HepG2 (cell line): Measurements from ENCODE around the gene SMOC1. TPM values are rescaled to one million over a fixed set of nuclear protein-coding genes. Genes with fewer than 3 reads are reported as not detected.

ENCODE experiments used
- FOSL2 ChIP-seq: sonication (generic); formaldehyde crosslinking; IDR thresholded peaks from 2 replicates; pipeline ENCODE4 v1.4.0; 2020; ENCODE audit warnings: missing genetic modification reagents
- KLF9 ChIP-seq: IDR thresholded peaks from 2 replicates; pipeline ENCODE4 v1.6.1; 2016; ENCODE audit warnings: low read depth
- NKX3-1 ChIP-seq: sonication (generic); formaldehyde crosslinking; IDR thresholded peaks from 2 replicates; pipeline ENCODE4 v1.5.0; 2020; ENCODE audit warnings: missing genetic modification reagents
- NR2F2 ChIP-seq: IDR thresholded peaks from 2 replicates; pipeline ENCODE4 v1.6.1; 2012; ENCODE audit warnings: low read depth, inconsistent platforms, borderline replicate concordance
- POGZ ChIP-seq: sonication (generic); formaldehyde crosslinking; IDR thresholded peaks from 2 replicates; pipeline ENCODE4 v1.4.0; 2020; ENCODE audit warnings: mild to moderate bottlenecking, missing genetic modification reagents
- RARA ChIP-seq: IDR thresholded peaks from 2 replicates; pipeline ENCODE4 v1.6.1; 2016; ENCODE audit warnings: missing genetic modification reagents, missing compliant biosample characterization
- RXRA ChIP-seq: sonication (generic); formaldehyde crosslinking; IDR thresholded peaks from 2 replicates; pipeline ENCODE4 v1.5.1; 2020; ENCODE audit warnings: missing genetic modification reagents
- SP140L ChIP-seq: sonication (generic); formaldehyde crosslinking; IDR thresholded peaks from 2 replicates; pipeline ENCODE4 v1.4.0; 2020; ENCODE audit warnings: missing genetic modification reagents, borderline replicate concordance
- TAF15 ChIP-seq: fragments of 200-400 bp; formaldehyde crosslinking; IDR thresholded peaks from one replicate; pipeline ENCODE4 v1.6.1; 2018; ENCODE audit warnings: mild to moderate bottlenecking, low read depth, low read length; ENCODE audit not compliant: poor library complexity, severe bottlenecking
- TBL1XR1 ChIP-seq: fragments of 150-350 bp; IDR thresholded peaks from 2 replicates; pipeline ENCODE4 v1.6.1; 2014; ENCODE audit warnings: borderline replicate concordance, low read length; ENCODE audit not compliant: partially characterized antibody
- ZEB1 ChIP-seq: IDR thresholded peaks from 2 replicates; pipeline ENCODE4 v1.6.1; 2012; ENCODE audit warnings: mild to moderate bottlenecking, low read depth, inconsistent platforms; ENCODE audit not compliant: insufficient replicate concordance
- ZMYM4 ChIP-seq: sonication (generic); formaldehyde crosslinking; IDR thresholded peaks from 2 replicates; pipeline ENCODE4 v1.8.1; 2023; ENCODE audit warnings: mild to moderate bottlenecking, missing genetic modification reagents
- ZNF543 ChIP-seq: sonication (generic); formaldehyde crosslinking; IDR thresholded peaks from 2 replicates; pipeline ENCODE4 v1.4.0; 2020; ENCODE audit warnings: mild to moderate bottlenecking, missing genetic modification reagents
- ZNF746 ChIP-seq: sonication (generic); formaldehyde crosslinking; IDR thresholded peaks from 2 replicates; pipeline ENCODE4 v1.8.0; 2022; ENCODE audit warnings: mild to moderate bottlenecking, missing genetic modification reagents
- ZNF790 ChIP-seq: sonication (generic); formaldehyde crosslinking; IDR thresholded peaks from 2 replicates; pipeline ENCODE4 v1.8.0; 2022; ENCODE audit warnings: missing genetic modification reagents, mild to moderate bottlenecking, borderline replicate concordance
- polyA plus RNA-seq, 8 experiments: library from polyadenylated mRNA; depleted of rRNA in 3 of 8; stranded (reverse) in 7 of 8; unstranded in 1 of 8; fragments of >200 nt; fragmentation: Illumina TruSeq in 4 of 8; extraction: Trizol in 4 of 8; gene quantifications; 2 replicates each; pipeline versions ENCODE4 v1.2.1 to v1.2.3, GENCODE V29; 2011 to 2016; ENCODE audit warnings: low read depth in 4 of 8, missing spikeins in 1 of 8, mixed read lengths in 1 of 8; ENCODE audit not compliant: insufficient read depth in 1 of 8
- total RNA-seq, 5 experiments: library from RNA; depleted of rRNA; stranded (reverse); fragments of >200 nt; fragmentation: Illumina TruSeq; extraction: Trizol; gene quantifications; 2 replicates each; pipeline ENCODE4 v1.2.3, GENCODE V29; 2016; ENCODE audit warnings: low read depth in 1 of 5
- TF ChIP-seq, protein P1 (sequence below): sonication (generic); formaldehyde crosslinking; IDR thresholded peaks from 2 replicates; pipeline ENCODE4 v1.9.0; 2021; ENCODE audit warnings: missing genetic modification reagents, borderline replicate concordance
- TF ChIP-seq, protein P2 (sequence below): sonication (generic); formaldehyde crosslinking; IDR thresholded peaks from 2 replicates; pipeline ENCODE4 v1.4.0; 2020; ENCODE audit warnings: missing genetic modification reagents
- TF ChIP-seq, protein P3 (sequence below): sonication (generic); formaldehyde crosslinking; IDR thresholded peaks from 2 replicates; pipeline ENCODE4 v1.4.0; 2020; ENCODE audit warnings: mild to moderate bottlenecking, missing genetic modification reagents
- TF ChIP-seq, protein P4 (sequence below): sonication (generic); formaldehyde crosslinking; conservative IDR thresholded peaks from 2 replicates; pipeline ENCODE4 v1.4.0; 2020; ENCODE audit warnings: missing genetic modification reagents
- TF ChIP-seq, protein P5 (sequence below): sonication (generic); formaldehyde crosslinking; IDR thresholded peaks from 2 replicates; pipeline ENCODE4 v1.5.1; 2020; ENCODE audit warnings: mild to moderate bottlenecking, moderate library complexity, missing genetic modification reagents

SMOC1 gene
- total and polyA plus RNA-seq, 2 of the 13 experiments (the other 11 are each of a cell fraction or from before 2014, with no cell fraction given) = 17.8 to 35.6 TPM

DNA sequence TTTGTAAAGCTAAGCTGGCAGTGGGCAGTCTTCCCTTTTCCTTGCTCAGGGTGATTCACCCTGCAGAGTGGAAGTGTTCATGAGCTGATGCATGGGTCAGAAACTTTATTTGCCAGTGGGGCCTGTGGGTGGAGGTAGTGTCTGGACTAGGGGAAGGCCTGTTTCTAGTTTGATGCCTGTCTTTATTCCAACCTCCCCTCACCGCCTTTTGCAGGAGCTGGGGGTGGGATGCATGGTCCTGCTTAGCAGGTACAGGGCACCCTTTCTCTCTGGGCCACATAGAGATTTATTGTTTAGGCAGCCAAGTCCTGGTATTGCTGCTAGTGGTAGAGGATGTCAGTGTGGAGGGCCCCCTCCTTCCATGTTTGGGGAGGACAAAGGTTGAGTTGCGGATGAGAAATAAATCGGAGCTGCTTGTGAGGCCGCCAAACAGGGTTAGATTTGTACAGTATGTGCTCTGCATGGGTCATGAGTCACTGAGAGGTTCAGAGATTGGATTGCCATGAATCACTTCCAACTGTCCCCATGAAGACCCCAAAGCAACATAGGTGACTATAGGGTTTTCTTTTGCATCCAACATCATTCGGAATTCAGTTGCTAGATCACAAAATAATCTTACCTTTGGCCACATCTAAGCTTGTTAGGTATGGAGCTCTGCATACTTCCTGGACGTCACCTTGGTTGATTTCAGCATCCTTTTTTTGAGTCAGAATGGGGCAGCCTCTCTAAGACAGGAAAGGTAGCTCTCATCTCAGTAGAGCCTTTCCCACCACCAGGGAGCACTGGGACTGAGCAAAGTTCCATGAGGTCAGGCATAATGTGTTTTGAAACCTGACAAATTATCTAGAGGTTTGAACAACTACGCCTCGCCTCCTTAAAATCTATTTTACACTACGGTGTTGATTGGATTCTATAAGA is 8.8 kb downstream of the SMOC1 start (continued):
- TF ChIP-seq, protein P1, sequence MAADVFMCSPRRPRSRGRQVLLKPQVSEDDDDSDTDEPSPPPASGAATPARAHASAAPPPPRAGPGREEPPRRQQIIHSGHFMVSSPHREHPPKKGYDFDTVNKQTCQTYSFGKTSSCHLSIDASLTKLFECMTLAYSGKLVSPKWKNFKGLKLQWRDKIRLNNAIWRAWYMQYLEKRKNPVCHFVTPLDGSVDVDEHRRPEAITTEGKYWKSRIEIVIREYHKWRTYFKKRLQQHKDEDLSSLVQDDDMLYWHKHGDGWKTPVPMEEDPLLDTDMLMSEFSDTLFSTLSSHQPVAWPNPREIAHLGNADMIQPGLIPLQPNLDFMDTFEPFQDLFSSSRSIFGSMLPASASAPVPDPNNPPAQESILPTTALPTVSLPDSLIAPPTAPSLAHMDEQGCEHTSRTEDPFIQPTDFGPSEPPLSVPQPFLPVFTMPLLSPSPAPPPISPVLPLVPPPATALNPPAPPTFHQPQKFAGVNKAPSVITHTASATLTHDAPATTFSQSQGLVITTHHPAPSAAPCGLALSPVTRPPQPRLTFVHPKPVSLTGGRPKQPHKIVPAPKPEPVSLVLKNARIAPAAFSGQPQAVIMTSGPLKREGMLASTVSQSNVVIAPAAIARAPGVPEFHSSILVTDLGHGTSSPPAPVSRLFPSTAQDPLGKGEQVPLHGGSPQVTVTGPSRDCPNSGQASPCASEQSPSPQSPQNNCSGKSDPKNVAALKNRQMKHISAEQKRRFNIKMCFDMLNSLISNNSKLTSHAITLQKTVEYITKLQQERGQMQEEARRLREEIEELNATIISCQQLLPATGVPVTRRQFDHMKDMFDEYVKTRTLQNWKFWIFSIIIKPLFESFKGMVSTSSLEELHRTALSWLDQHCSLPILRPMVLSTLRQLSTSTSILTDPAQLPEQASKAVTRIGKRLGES (CRISPR knock-in tag) = peak; percentile 26; the same call in 1 of the 2 replicates
- peak; percentile 24 for TF ChIP-seq ZEB1
- peak; percentile 39 for TF ChIP-seq TBL1XR1
- TF ChIP-seq, protein P2, sequence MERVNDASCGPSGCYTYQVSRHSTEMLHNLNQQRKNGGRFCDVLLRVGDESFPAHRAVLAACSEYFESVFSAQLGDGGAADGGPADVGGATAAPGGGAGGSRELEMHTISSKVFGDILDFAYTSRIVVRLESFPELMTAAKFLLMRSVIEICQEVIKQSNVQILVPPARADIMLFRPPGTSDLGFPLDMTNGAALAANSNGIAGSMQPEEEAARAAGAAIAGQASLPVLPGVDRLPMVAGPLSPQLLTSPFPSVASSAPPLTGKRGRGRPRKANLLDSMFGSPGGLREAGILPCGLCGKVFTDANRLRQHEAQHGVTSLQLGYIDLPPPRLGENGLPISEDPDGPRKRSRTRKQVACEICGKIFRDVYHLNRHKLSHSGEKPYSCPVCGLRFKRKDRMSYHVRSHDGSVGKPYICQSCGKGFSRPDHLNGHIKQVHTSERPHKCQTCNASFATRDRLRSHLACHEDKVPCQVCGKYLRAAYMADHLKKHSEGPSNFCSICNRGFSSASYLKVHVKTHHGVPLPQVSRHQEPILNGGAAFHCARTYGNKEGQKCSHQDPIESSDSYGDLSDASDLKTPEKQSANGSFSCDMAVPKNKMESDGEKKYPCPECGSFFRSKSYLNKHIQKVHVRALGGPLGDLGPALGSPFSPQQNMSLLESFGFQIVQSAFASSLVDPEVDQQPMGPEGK (CRISPR knock-in tag) = peak; percentile 87
- TF ChIP-seq SP140L (CRISPR knock-in tag) = 0 out of 2 replicates have a peak, but pooled peaks have one; percentile 81
- TF ChIP-seq ZMYM4 = peak; percentile 77; the same call in 1 of the 2 replicates
- no peak for TF ChIP-seq NKX3-1
- peak; percentile 70 for TF ChIP-seq NR2F2
- TF ChIP-seq TAF15 = no peak
- peak; percentile 68; the same call in 1 of the 2 replicates for TF ChIP-seq RARA (CRISPR knock-in tag)
- TF ChIP-seq, protein P3, sequence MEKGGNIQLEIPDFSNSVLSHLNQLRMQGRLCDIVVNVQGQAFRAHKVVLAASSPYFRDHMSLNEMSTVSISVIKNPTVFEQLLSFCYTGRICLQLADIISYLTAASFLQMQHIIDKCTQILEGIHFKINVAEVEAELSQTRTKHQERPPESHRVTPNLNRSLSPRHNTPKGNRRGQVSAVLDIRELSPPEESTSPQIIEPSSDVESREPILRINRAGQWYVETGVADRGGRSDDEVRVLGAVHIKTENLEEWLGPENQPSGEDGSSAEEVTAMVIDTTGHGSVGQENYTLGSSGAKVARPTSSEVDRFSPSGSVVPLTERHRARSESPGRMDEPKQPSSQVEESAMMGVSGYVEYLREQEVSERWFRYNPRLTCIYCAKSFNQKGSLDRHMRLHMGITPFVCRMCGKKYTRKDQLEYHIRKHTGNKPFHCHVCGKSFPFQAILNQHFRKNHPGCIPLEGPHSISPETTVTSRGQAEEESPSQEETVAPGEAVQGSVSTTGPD (CRISPR knock-in tag) = peak; percentile 67; the same call in 1 of the 2 replicates
- TF ChIP-seq, protein P4, sequence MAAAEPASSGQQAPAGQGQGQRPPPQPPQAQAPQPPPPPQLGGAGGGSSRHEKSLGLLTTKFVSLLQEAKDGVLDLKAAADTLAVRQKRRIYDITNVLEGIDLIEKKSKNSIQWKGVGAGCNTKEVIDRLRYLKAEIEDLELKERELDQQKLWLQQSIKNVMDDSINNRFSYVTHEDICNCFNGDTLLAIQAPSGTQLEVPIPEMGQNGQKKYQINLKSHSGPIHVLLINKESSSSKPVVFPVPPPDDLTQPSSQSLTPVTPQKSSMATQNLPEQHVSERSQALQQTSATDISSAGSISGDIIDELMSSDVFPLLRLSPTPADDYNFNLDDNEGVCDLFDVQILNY = no peak
- peak; percentile 66; the same call in 1 of the 2 replicates for TF ChIP-seq ZNF746 (CRISPR knock-in tag)
- peak; percentile 96 for TF ChIP-seq FOSL2
- 0 out of 2 replicates have a peak, but pooled peaks have one; percentile 29 for TF ChIP-seq KLF9
- 0 out of 2 replicates have a peak, but pooled peaks have one; percentile 50 for TF ChIP-seq ZNF543 (CRISPR knock-in tag)
- TF ChIP-seq, protein P5, sequence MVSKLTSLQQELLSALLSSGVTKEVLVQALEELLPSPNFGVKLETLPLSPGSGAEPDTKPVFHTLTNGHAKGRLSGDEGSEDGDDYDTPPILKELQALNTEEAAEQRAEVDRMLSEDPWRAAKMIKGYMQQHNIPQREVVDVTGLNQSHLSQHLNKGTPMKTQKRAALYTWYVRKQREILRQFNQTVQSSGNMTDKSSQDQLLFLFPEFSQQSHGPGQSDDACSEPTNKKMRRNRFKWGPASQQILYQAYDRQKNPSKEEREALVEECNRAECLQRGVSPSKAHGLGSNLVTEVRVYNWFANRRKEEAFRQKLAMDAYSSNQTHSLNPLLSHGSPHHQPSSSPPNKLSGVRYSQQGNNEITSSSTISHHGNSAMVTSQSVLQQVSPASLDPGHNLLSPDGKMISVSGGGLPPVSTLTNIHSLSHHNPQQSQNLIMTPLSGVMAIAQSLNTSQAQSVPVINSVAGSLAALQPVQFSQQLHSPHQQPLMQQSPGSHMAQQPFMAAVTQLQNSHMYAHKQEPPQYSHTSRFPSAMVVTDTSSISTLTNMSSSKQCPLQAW (CRISPR knock-in tag) = peak; percentile 84
- TF ChIP-seq ZNF790 (CRISPR knock-in tag) = no peak
- TF ChIP-seq RXRA = peak; percentile 85
- peak; percentile 87 for TF ChIP-seq POGZ (CRISPR knock-in tag)
